GM11168 (cell line): Measurements from ENCODE around the gene LRAT.

Experiments used
- in situ Hi-C: fragments of 300-500 bp; cut with MboI; formaldehyde crosslinking; loops from one replicate; pipeline ENCODE4 v1.12.0; 2022; ENCODE audit warnings: low sequenced_read_pairs; ENCODE audit not compliant: unreplicated experiment

LRAT gene

DNA sequence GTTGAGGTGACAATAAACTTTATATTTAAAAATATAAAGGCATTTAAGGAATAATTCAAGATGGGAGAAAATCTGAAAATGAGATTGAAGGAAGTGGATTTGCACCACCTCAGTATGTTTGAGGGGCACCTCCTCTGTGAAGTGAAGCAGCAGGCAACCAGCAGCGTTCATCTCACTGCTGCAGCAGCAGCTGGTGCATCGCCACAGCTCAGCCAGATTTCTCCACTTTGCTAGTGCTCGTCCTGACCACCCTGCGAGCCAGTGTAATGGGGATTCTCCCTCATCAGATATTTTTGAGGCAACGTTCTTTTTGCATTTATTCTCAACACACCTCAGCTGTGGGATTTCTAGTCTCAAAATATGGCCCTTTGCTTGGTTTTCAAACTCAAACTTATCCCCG lies 13.9 kb downstream of the LRAT start:
- in situ Hi-C loops = no loop called here

DNA sequence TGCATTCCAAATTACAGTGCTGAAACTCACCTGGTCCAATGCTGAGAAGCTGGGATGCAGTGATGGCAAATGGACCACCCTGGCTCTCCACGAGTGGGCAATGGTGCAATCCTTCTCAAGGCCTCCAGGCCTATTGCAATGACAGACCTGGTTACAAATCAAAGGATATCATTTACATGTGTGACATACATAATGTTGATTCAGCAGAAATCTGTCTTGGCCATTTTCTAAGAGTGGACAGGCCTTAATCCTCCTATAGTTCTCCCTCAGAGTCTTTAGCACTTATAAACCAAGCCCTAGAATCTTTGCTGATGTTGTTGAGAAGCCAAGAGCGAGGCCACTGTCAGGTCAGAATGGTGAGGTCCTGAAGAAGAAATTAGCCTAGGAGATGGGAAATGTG lies 17.1 kb downstream of the LRAT start:
- in situ Hi-C loops = no loop called here

DNA sequence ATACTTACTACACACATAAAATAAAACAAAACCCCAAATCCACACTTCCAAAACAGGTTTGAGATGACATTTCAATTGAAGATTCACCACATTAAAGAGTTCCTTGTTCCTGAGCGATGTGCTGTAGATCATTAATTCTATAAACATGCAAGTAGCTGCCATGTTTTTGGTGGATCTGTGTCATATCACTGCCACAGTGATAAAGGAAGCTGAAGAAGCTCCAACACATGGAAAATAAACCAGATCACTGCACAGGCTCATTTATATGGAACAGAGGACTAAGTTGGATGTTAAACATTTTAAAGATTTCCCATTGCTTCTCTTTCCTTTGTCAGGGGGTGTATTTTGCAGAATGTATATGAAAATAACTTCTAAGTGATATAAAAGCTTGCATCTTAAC lies 34.5 kb downstream of the LRAT start:
- in situ Hi-C loops = loop anchor here (25.0 kb wide), 1 partner anchor 584 kb away; no protein-coding TSS in a partner anchor

DNA sequence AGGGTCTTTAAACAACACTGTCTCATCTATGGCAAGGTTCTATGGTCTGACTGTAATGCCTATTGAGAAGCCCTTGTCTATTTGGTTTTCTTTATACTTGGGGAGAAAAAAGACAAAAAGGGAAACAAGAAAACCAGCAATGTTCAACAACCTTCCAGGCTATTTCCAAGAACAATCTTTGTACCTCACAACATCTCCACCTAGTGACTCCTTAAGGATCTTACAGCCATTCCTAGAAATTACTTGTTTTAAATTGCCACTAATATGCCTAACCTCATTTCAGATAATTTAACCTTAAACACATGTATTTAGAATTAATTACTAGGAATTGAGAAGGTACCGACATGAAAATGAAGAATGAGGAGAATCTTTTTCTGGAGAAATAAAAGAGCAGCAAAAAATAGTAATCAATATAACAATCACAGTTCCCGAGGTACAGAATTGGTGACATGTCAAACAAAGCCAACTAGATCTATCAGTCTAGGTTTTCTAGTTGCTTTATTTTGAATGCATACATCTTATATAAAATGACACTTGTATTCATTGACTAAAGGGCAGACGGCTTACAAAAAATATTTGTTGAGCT lies 35.7 kb downstream of the LRAT start:
- in situ Hi-C loops = loop anchor here (25.0 kb wide), 1 partner anchor 583 kb away; no protein-coding TSS in a partner anchor

DNA sequence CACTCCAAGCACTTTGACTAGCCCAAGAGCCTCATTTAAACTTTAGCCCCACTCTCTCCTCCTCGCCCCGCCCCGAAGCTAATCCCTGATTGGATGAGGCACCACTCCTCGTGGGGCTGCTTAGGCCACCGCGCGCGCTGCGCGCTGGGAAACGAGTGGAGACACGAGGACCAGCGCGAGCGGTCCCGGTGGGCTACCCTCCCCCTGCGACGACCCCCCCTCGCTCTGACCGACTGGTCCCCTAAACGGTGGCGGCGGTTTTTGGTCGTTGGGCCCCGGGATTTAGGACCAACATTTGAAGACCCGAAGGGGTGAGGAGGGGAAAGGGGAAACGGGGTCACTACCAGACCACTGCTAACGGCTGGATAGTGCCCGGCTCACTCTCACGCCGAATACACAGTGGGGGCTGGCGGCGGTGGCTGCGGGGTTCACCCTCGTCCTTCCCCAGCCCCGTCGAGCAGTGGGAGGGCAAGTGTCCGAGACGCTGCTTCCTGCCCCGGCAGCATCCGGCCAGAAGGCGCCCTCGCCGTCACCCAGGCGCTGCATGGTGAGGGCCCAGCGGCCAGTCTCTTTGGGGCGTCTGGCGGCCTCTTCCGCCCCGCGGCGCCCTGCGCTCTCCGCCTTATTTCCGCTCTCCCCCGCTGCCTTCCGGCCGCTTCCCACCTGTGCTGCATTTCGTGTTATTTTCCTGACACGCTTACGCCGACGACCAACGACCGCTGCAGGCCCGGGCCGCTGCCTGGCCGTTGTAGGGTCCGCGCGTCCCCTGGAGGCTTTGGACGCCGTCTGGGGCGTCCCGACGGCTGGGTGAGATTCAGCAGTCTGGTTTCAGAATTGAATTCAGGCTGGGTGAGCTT lies 37.6 kb downstream of the LRAT start, which contains the start of gene RBM46:
Gene RBM46 (plus strand): TSS at position 147 of the 857 bp plus-strand sequence. CDS start 15,481 bp downstream, outside the sequence.
- in situ Hi-C loops = loop anchor here (25.0 kb wide), 1 partner anchor 581 kb away; no protein-coding TSS in a partner anchor

DNA sequence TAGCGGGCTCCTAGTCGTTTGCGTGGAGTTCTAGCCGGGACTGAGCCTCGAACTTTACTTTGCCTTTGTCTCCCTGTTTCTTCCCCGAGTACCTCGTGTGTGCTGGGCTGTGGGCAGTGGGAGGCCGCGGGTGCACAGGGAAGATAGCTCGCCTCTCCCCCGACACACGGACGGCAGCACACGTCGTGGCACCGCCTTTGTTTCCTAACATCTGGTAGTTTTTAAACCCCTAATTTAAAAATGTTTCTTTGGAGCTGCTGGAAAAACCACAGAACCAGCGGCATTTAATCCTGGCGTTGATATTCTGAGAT lies 38.1 kb downstream of the LRAT start:
- in situ Hi-C loops = loop anchor here (25.0 kb wide), 1 partner anchor 580 kb away; no protein-coding TSS in a partner anchor
